ENCODE results near the gene PSMA7.

- TF ChIP-seq, protein P1, sequence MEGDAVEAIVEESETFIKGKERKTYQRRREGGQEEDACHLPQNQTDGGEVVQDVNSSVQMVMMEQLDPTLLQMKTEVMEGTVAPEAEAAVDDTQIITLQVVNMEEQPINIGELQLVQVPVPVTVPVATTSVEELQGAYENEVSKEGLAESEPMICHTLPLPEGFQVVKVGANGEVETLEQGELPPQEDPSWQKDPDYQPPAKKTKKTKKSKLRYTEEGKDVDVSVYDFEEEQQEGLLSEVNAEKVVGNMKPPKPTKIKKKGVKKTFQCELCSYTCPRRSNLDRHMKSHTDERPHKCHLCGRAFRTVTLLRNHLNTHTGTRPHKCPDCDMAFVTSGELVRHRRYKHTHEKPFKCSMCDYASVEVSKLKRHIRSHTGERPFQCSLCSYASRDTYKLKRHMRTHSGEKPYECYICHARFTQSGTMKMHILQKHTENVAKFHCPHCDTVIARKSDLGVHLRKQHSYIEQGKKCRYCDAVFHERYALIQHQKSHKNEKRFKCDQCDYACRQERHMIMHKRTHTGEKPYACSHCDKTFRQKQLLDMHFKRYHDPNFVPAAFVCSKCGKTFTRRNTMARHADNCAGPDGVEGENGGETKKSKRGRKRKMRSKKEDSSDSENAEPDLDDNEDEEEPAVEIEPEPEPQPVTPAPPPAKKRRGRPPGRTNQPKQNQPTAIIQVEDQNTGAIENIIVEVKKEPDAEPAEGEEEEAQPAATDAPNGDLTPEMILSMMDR (IDR thresholded peaks at IDR 0.05 in 4 of 5, conservative IDR thresholded peaks at IDR 0.05 in 1 of 5): no peak
- TF ChIP-seq POLR2A (IDR thresholded peaks at IDR 0.05): no peak
Measured at GRCh38 chr20:62119115-62119514, 24.1 kb downstream of the PSMA7 start.

Data from gastrocnemius medialis (tissue), 4 donors.